Measurements from ENCODE around the gene TMPO.

DNA sequence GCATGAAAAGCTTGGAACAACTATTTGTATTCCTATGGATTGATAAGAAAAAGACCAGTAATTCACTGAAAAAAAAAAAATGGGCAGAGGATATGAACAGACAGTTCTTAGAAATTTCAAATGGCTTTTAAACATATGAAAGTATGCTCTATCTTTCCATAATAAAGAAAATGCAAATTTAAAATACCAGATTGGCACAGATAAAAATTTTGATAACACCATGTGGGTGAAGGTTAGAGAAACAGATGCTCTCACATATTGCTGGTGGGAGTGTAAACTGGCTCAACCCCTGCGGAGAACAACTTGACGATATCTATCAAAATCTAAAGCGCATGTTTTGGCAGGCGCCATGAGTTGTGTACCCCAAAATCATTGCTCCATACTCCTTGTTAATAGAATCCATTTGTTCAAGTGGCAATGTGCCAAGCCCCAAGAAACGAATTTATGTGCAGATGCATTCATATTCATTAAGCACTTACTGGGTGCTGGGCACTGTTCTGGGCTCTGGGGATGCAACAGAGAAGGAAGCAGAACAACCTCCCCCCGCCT lies 29.5 kb upstream of the TMPO start:
- TF ChIP-seq CTCF (IDR thresholded peaks at IDR 0.05; ENCODE audit: extremely low read depth in 1 of 2, insufficient read depth in 1 of 2, low read depth in 1 of 2, low read length in 2 of 2) (no peak), EZH2 (IDR thresholded peaks at IDR 0.05; ENCODE audit: borderline replicate concordance, low read depth, low read length, severe bottlenecking) (no peak), POLR2A (IDR thresholded peaks at IDR 0.05; ENCODE audit: low read depth, low read length) (no peak), MYC (IDR thresholded peaks at IDR 0.05; ENCODE audit: low read depth, low read length) (no peak)
